ENCODE results near the gene SLC48A1.
"Not testable (repeated sequence)": the region's sequence is repeated elsewhere in the genome, so short reads cannot be mapped to it uniquely, and the experiment has no call there.

The SLC48A1 gene

GRCh38 chr12:47814539-47815170 is 41.6 kb downstream of the SLC48A1 start:
- DNase-seq = peak; percentile 35

DNA sequence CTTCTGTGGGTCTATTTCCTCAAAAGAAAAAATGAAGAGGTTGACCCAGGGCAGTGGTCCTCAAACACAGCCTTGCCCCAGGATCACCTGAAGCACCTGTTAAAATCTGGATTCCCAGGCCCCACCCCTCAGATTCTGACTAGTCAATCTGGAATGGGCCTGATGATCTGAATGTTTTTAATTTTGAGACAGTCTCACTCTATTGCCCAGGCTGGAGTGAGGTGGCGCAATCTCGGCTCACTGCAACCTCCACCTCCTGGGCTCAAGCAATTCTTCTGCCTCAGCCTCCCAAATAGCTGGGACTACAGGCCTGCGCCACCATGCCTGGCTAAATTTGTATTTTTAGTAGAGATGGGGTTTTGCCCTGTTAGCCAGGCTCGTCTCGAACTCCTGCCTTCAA is 42.4 kb downstream of the SLC48A1 start:
- not testable (repeated sequence) for DNase-seq

DNA sequence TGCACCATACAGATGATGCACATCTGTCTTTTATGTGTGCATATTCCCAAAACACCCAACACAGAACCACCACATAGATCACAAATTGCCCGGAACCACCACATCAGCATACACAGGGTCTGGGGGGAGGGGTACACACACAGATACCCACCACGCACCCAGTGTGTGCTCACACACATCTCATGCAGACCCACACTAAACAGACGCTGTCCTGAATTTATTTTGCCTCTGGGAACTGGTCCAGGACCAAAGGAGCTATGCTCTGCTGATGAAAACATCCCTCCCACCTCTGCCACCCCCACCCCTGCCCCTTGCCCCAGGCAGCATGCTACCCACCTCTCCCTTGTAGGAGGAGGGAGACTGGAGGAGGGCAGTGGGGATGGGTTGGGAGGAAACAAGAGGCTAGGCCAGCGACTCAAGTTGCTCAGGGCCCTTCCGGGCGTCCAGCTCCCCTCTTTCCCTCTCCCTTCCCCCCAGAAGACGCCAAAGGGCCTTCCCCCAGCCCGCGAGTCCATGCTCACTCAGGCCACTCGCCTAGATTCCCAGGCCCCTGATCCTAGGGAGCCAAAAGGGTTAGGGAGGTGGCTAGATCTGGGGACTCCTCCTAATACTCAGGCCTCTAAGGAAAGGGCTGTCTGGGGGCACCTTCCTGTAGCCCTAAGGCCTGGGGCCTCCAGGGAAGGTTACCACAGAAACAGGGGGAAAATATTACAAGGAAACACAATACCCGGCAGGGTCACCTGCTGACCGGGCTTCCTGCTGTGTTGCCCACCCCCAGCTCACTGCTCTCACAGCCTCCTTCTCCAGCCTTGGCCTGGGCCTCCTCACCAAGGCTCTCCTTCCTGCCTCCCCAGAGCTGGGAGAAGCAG is 43.6 kb downstream of the SLC48A1 start:
- DNase-seq = no peak

- peak; percentile 45 for DNase-seq
These were observed 44.4 kb downstream of the SLC48A1 start for GRCh38 chr12:47817272-47818006.

DNA sequence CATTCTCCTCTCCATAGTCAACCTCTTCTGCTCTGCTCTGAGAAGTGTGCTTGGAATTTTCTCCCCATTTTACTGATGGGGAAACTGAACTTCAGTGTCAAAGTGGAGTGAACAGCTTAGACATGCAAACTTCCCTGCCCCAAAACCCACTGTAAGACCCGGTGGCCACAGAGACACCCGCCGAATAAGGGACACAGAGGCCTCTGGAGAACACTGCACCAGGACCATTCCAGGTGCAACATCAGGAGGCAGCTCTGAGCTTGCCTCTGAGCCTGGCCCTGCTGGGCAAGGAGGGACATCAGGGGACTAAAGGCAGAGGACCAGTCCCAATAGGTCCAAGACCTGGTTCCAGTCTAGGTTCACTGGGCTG is 45.0 kb downstream of the SLC48A1 start:
- DNase-seq = no peak

DNA sequence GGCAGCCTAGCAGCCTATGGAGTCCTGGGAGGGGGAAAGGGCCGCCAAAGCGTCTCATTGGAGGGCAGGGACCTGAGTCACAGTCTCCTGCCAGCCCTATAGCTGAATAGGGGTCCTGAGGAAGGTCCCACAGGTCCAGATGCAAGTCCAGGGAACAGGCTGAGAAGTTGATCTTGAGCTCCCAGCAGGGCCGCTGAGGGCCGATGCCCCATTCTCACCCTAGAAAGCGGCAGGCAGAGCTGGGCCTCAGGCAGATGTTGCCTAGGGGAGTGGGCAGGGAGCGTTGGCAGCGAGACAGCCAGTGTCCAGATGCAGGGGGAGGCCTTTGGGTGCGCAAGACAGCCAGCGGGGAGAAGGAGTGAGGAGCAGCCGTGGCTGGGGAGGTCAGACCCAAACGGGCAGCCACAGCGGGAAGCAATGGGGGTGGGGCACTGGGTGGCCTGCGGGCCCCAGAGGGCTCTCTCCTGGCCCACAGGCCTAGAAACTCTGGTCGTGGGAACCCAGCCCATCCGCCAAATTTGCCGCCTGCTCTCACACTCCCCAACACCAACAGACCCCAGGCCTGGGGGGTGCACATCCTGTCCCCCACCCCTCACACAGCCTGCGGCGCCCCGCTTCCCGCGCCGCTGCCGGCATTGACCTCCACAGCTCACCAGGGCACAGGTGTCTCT is 45.6 kb downstream of the SLC48A1 start:
- peak; percentile 55 for DNase-seq

GRCh38 chr12:47819138-47819895 is 46.3 kb downstream of the SLC48A1 start:
- DNase-seq = peak; percentile 59

DNA sequence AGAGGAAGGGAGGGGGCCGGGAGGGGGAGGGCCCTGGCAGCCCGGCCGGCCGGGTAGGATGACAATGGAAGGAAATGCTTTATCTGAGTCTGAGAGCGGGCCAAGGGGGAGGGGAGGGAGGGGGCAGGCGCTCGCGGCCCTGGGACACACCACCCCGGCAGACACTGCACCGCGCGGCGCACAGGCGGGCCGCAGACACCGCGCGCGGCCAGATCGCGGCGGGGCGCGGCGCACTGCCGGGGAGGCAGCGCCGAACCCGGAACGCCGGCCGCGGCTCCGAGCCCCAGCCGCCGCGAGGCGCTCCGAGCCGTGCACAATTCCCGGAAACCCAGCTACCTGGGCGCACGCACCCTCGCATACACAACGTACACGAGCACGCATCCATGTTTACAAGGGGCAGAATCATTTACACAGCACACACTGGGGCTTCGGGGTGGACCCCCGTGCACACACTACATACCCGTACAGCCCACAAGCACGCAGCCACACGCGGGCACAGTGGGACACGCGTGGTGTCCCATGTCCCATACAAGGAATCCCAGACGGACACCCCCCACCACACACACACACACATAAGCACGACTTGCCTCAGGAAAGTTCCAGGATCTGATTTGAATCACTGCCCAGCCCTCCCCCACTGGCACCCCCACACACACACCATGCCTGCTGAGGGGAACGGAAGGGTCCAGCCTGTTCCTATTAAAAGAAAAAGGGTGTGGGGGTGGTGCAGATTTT is 47.0 kb downstream of the SLC48A1 start, which contains the start of gene HDAC7:
TSS of gene HDAC7 (minus strand) at position 8 of the 735 bp plus-strand sequence. CDS start 118 bp downstream, outside the sequence.
- DNase-seq = peak; percentile 81

GRCh38 chr12:47820631-47821345 is 47.8 kb downstream of the SLC48A1 start:
- DNase-seq = no peak

GRCh38 chr12:47821346-47821706 is 48.3 kb downstream of the SLC48A1 start:
- DNase-seq = no peak

GRCh38 chr12:47822401-47822800 is 49.4 kb downstream of the SLC48A1 start:
- no peak for DNase-seq

DNA sequence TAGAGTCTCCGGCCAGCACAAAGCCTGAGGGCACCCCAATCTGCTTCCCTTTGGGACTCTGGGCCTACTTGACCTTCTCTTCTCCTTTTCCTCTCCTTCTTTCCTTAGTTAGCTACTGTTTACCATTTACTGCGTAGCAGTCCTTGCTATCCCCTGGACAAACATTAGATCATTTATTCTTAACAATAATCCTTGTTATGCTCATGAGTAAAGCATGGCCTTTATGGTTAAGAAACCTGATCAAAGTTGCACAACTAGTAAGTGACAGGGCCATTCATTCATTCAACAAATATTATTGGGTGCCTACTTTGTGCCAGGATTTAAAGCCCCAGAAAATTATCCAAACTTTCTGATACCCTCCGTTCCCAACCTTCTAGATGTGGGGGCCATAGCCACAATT is 49.8 kb downstream of the SLC48A1 start:
- no peak for DNase-seq

DNA sequence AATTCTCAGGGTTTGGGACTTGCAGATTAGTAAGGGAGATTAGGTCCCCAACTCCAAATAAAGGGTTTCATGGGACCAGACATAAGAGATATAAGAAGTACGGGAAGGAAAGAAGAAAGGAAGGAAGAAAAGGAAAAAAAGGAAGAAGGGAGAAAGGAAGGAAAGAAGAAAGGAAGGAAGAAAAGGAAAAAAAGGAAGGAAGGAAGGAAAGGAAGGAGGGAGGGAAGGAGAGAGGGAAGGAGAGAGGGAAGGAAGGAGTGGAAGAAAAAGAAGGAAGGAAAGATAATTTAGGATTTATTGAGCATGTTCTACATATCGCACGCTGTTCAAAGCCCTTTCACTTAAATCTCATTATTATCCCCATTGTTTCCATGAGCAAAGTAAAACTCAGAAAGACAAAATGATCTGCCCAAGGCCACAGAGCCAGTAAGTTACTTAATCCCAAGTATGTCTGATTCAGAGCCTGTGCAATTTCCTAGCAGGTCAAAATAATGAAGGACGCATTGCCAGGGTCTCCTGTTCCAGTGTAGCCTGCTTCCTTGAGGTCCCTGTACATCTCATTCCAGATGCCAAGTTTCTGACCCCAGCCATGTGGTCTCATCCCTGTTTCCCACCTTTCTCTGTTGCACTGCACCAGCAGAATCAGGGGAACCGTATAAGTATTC is 50.5 kb downstream of the SLC48A1 start:
- DNase-seq = no peak

GRCh38 chr12:47824198-47824597 is 51.2 kb downstream of the SLC48A1 start:
- DNase-seq = peak; percentile 72

- DNase-seq = no peak
These were observed 51.6 kb downstream of the SLC48A1 start for GRCh38 chr12:47824635-47825034.

DNA sequence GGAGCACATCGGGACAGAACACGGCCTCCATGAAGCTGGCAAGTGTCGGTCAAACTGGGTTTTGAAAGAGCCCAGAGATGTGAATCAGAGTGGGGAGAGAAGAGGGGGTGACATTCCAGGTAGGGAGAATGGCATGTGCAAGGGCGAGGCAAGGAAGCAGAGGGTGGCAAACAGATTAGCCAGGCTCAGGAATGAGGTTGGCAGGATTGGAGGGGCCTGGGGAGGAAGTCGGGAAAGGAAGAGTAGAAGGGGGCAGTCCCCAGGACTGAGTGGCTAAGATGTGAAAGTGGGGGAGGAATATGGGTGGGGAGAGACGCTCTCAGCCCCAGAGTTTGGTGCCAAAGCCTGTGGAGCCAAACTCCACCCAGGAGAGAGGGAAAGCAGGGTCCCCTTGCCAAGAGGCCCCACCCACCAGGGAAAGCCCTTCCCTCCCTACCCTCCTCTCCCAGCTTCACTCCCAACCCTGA is 52.2 kb downstream of the SLC48A1 start:
- DNase-seq = no peak

DNA sequence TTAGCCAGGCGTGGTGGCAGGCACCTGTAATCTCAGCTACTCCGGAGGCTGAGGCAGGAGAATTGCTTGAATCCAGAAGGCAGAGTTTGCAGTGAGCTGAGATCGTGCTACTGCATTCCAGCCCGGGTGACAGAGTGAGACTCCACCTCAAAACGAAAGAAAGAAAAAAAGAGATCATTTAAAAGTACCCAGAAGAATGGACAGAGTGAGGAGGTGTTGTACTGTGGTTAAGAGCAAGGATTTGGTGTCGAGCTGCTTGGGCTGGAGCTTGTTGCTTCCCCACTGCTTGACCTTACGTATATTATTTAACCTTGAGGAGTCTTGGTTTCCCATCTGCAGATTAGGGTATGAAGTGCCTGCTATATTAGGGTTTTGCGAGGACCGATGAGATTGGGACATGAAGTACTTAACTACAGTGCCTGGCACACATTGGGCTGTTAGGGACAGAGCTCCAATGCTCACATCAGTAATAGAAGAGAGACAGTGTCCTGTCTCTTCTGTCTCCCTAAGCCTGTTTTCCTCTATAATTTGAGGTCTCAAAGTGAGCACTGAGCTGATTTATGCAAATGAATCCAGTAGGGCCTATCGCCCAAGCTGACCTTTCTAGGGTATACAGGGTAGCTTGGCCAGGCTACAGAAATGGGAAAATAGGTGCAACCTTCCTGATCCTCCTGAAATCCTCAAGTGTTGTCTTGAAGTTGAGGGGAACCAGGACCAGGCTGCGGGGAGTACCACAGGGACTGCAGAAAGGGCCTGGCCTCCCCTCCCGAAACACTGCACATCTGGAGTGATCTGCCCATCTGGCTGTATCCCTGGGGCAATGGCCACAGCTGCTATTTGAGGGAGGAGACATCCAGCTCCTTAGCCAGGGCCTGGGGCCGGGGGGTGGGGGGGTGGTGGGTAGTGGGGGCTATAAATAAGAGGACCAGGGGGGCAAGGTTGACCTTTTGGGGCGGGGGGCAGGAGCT is 55.3 kb downstream of the SLC48A1 start:
- no peak for DNase-seq

GRCh38 chr12:47828976-47829482 is 56.0 kb downstream of the SLC48A1 start:
- no peak for DNase-seq

- DNase-seq = no peak
These were observed 56.5 kb downstream of the SLC48A1 start for GRCh38 chr12:47829584-47829983.

All from CD4-positive, alpha-beta T cell treated with Interleukin-10 for 1 hour (primary cell).